GM19372 (cell line): ENCODE data around the gene TYROBP.
"Not testable (repeated sequence)": the region's sequence is repeated elsewhere in the genome, so short reads cannot be mapped to it uniquely, and the experiment has no call there.

Experiments
- ATAC-seq: cut with Tn5 transposase; IDR thresholded peaks from one replicate; pipeline ENCODE4 v1.9.1; 2021; ENCODE audit warnings: mild to moderate bottlenecking, low read depth, moderate library complexity; ENCODE audit not compliant: unreplicated experiment

TYROBP gene

GRCh38 chr19:35932291-35932936, 24.3 kb upstream of the TYROBP start:
- ATAC-seq: no peak

GRCh38 chr19:35931874-35932202, 23.7 kb upstream of the TYROBP start:
- no peak for ATAC-seq

GRCh38 chr19:35931161-35931873, 23.2 kb upstream of the TYROBP start:
- ATAC-seq: peak; percentile 93

- ATAC-seq: no peak
These were observed 21.8 kb upstream of the TYROBP start for GRCh38 chr19:35929876-35930275.

GRCh38 chr19:35928507-35928906, 20.4 kb upstream of the TYROBP start:
- no peak for ATAC-seq

- no peak for ATAC-seq
These were observed 17.4 kb upstream of the TYROBP start for GRCh38 chr19:35925501-35925900.

GRCh38 chr19:35921012-35921411, 12.9 kb upstream of the TYROBP start:
- no peak for ATAC-seq

- no peak for ATAC-seq
These were observed 11.2 kb upstream of the TYROBP start for GRCh38 chr19:35919306-35919705.

GRCh38 chr19:35915443-35915842, 7.3 kb upstream of the TYROBP start:
- ATAC-seq: no peak

GRCh38 chr19:35913589-35913988, 5.5 kb upstream of the TYROBP start:
- ATAC-seq: no peak

- ATAC-seq: no peak
These were observed 3.7 kb upstream of the TYROBP start for GRCh38 chr19:35911790-35912189.

- no peak for ATAC-seq
These were observed 3.1 kb upstream of the TYROBP start for GRCh38 chr19:35911173-35911572.

- ATAC-seq: not testable (repeated sequence)
These were observed 2.3 kb upstream of the TYROBP start for GRCh38 chr19:35910355-35910754.

GRCh38 chr19:35909684-35910035, 1.6 kb upstream of the TYROBP start:
- ATAC-seq: no peak

- ATAC-seq: no peak
These were observed 1.0 kb upstream of the TYROBP start for GRCh38 chr19:35908973-35909683.

- ATAC-seq: no peak
These were observed 734 bp downstream of the TYROBP start for GRCh38 chr19:35907377-35907745.

GRCh38 chr19:35905178-35905727, 2.8 kb downstream of the TYROBP start:
- ATAC-seq: no peak

GRCh38 chr19:35904311-35905068, 3.6 kb downstream of the TYROBP start:
- no peak for ATAC-seq

- ATAC-seq: no peak
These were observed 4.4 kb downstream of the TYROBP start for GRCh38 chr19:35903550-35904179.

- no peak for ATAC-seq
These were observed 5.1 kb downstream of the TYROBP start for GRCh38 chr19:35902870-35903475.
